Endometrial microvascular endothelial cells (primary cell): Measurements from ENCODE around the gene C16orf74. TPM values are rescaled to one million over a fixed set of nuclear protein-coding genes. Genes with fewer than 3 reads are reported as not detected.

Experiments
- in situ Hi-C: cut with HindIII; loops from 2 replicates; pipeline ENCODE4 v1.10.0; 2017; ENCODE audit warnings: low sequenced_read_pairs, low pct_unique_long_range_greater_than_20kb; ENCODE audit errors: inconsistent ontology term
- total RNA-seq: library from RNA; depleted of rRNA; stranded (reverse); fragments of >200 nt; gene quantifications from one replicate; pipeline ENCODE4 v1.2.3, GENCODE V29; 2015; ENCODE audit errors: inconsistent ontology term

Gene C16orf74
- total RNA-seq, 1 donor from 2014 or later: 92.9 TPM

DNA sequence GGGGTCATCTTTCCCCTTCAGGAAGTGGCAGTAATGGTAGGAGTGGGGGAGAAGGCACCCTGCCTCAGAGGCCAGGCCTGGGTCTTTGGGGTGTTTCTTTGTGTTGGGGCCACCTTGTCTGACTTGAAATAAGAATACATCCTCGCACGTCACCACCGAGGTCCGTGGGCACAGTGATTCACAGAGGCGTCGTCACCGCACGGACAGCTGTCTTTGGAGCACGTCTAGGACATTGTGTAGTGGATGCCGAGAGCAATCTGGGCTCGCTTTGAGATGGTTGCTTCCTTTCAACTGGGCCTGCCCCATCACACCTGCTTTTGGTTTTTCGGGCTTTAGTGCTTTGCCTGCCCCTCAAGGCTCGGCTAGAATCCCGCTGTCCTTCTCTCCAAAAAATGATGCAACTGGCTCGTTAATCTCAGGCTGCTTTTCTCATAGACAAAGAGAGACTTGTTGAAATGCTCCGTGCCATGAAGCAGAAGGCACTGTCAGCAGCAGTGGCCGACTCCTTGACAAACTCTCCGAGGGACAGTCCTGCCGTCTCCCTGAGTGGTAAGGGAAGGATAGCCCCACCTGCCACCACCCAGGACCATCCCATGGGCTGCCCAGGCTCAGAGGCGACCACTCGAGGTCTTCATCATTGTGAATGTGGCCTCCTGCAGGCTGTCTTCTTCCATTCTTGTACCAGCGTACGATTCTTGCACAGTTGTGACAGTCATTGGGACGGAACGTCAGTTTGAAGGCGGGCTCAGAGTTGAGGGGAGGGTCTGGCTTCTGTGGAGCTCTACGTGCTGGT lies 86.1 kb downstream of the C16orf74 start:
- in situ Hi-C loops: no loop called here

DNA sequence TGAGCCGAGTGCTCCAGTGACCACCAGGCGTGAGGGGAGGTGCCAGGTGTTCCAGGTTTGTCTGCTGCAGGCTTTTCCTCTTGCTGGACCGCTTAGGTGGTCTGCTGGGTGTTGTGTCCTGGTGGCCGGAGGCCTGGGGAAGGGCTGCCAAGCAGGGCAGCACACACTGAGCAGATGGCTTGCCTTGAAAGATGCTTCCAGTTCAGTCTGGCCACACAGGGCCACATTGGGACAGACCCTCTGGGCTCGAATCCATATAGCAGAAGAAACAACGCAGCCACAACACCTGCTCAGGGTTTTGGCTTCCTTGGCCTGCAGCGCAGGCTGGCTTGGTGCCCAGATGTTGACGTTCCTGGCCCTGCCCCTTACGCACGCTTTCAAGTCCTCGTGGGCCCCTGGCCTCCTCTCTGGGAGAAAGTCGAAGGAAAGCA lies 87.0 kb downstream of the C16orf74 start:
- in situ Hi-C loops: no loop called here

DNA sequence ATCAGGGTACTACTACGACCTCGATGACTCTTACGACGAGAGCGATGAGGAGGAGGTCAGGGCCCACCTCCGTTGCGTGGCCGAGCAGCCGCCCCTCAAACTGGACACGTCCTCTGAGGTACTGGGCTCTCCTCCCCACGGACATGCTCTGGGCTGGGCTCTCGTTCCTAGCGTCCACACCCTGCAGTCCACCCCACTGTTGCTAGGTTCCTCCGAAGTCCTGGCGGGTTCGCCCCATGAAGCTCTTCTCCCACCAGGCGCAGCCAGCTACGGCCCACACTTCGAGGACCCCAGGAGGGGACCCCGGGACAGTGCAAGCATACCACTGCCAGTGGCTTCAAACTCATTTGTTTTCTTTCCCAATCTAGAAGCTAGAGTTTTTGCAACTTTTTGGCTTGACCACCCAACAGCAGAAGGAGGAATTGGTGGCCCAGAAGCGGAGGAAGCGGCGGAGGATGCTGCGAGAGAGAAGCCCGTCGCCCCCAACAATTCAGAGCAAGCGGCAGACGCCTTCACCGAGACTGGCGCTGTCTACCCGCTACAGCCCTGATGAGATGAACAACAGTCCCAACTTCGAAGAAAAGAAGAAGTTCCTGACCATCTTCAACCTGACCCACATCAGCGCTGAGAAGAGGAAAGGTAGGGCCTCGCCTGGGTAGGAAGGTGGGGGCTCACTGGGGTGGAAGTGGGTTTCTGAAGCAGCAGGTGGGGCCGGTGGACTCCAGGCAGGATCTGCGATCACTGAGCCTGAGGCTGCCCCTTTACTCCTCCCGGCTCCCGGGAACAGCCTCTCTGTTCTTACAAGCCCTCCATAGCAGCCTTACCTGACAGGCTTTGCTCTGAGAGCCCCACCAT lies 87.7 kb downstream of the C16orf74 start:
- in situ Hi-C loops: no loop called here

DNA sequence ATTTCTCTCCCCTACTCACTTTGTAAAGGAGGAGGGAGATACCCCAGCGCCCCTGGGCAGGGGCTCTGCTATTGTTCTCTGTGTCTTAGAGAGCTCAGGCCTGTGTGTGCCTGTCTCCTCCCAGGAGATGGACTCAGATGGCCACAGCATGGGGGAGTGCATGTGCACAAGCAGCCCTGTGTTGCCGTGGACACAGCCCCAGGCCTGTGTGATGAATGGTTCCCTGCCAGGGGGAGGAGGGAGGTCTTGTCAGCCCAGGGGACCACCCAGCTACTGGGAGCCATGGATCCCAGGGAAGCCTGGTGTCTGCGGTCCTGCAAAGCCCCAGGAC lies 88.4 kb downstream of the C16orf74 start:
- in situ Hi-C loops: no loop called here

DNA sequence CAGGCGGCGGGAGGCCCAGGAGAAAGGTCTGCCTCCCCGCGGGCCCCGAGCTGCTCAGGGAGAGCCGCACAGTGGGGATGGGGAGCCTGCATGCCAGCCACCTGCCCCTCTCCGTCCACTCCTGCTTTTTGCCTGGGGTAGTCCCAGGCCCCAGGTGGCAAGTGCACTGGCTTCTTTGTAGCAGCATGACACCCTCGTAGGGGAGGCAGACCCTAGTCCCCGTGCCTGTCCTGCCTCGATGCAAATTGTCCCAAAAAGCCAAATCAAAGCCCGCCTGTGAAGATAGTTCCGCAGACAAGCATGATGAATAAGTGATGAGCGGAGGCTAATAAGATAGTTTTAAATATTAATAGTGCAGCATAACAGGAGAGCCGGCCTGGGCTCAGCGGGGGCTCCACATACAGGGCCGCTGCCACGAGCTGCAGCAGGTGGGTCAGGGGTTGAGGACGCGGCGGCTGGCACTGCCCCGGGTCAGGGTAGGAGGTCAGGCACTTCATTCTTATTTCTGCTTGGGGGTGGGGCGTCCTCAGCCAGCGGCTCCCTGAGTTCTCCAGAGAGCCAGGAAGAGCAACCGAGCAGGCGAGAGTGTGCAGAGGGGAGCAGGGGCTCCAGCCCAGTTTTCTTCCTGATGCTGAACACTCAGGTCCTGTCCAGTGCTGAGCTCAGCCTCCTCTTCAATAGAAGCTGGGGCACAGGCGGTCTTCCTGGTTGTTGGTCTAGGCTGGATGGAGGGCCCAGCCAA lies 89.0 kb downstream of the C16orf74 start:
- in situ Hi-C loops: no loop called here

DNA sequence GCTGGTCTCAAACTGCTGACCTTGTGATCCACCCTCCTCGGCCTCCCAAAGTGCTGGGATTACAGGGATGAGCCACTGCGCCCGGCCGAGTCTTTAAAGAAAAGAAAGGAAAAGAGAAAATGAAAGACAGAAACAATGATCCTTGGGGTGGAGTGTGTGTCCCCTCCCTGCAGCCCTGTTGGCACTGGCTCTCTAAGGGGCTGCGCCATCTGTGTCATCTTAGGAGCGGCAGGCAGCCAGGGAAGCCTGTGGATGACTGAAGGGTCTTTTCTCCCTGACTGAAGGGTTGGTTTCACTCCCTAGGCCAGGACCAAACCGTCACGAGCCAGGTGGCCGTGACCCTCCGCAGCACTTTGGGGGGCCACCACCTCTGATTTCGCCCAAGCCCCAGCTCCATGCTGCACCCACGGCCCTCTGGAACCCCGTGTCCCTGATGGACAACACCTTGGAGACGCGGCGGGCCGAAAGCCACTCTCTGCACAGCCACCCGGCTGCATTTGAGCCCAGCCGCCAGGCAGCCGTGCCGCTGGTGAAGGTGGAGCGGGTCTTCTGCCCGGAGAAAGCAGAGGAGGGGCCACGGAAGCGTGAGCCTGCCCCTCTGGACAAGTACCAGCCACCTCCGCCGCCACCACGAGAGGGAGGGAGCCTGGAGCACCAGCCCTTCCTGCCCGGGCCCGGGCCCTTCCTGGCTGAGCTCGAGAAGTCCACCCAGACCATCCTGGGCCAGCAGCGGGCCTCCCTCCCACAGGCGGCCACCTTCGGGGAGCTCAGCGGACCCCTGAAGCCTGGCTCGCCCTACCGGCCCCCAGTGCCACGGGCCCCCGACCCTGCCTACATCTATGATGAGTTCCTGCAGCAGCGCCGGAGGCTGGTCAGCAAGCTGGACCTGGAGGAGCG lies 89.8 kb downstream of the C16orf74 start:
- in situ Hi-C loops: no loop called here

DNA sequence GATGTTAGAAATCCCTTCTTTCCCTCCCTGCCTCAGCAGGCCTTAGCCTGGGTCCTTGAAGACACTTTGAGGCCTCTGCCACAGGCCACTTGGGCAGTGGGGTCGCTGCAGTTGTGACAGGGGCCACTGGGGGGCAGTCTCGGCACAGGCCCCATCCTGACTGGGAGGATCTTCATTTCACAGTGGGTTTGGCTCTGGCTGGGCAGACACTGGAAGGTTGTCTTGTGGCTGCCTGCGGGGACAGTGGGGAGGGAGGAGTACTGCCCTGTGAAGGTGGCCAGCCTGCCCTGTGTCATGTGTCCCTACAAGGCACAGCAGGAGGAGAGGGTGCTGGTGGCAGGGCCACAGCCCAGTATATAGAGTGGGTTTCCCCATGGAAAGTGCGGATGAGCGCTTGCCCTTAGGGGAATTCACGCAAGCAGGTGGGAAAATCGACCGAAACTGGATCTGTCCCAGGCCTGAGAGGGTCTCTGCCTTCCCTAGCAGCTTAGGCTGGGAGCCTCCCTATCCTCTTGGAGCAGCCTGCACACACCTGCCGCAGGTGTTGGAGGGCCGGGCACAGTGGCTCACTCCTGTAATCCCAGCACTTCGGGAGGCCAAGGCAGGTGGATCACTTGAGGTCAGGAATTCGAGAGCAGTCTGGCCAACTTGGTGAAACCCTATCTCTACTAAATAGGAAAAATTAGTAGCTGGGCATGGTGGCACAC lies 90.9 kb downstream of the C16orf74 start:
- in situ Hi-C loops: no loop called here

DNA sequence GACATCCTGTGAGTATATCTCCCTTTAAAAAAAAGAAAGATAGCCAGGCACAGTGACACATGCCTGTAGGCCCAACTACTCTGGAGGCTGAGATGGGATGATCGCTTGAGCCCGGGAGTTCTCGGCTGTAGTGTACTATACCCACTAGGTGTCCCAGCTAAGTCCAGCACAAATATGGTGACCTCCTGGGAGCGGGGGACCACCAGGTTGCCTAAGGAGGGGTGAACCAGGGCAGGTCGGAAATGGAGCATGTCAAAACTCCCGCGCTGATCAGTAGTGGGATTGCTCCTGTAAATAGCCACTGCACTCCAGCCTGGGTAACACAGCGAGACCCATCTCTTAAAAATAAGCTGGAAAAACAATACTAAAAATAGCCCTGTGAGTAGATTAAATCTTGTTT lies 91.6 kb downstream of the C16orf74 start:
- in situ Hi-C loops: no loop called here

DNA sequence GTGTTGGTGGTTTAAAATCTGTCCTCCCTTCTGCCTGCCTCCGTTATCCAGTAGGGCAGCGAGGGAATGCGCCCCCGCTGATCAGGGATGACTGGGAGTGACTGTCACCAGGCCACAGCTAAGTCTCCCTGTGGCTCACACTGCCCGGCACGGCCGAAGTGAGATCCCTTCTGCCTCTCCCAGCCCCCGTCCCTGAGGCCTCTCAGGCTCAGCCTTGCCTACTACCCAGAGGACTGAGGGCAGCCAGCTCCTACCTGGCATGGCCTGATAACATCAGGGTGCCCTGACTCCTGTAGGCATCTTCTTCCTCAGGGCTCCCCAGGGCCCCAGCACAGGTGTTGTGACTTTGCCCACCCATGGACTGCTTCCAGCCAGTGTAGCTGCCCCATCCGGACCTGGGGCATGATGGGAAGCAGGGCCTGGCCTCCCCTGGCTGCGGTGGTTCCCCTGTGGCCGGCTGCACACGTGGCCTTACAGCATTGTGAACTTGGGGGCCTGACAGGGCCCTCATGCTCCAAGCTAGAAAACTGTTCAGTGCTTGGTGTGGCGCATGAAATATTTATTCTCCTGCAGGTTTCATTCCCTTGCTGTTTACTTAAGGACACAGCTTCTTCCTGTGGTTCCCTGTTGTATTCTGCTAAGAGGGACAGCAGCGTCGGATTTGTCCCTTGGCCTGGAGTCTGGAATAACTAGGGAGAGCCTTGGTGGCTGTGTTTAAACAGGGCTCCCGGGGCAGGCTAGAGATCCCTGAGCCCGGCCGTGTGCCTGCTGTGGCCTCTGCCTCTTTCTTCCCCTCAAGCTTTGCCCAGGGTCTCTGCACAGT lies 92.2 kb downstream of the C16orf74 start:
- in situ Hi-C loops: no loop called here

DNA sequence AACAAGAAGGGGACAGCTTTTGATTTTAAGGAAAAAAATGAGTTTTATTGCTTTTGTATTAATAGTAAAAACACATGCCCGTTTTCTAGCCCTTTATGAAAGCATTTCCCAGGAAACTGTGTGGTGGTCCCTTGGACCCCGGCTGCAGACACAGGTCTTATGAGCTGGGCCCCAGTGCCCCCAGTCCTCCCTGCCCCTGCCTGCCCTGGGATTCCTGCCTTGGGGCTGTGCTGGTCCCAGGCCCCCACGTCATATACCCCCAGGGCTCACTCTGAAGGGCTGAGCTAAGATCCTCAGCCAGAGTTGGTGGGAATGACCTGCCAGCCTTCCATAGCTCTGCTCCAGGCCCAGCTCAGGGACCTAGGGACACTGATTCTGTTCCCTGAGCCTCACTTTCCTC lies 92.9 kb downstream of the C16orf74 start:
- in situ Hi-C loops: no loop called here

Other genes with a start within 250 kb of the C16orf74 start
- 5.8 TPM for gene GSE1, start 137.8 kb downstream of the C16orf74 start, total RNA-seq
- 19.9 TPM for gene GINS2, start 62.1 kb downstream of the C16orf74 start, total RNA-seq
- gene EMC8, start 48.4 kb upstream of the C16orf74 start, total RNA-seq: 66.3 TPM
- 503 TPM for gene COX4I1, start 48.6 kb upstream of the C16orf74 start, total RNA-seq
- not detected for gene IRF8, start 148.1 kb upstream of the C16orf74 start, total RNA-seq